ENCODE results near the gene ZNF407.

GRCh38 chr18:75008186-75008585 lies 410.5 kb downstream of the ZNF407 start:
- TF ChIP-seq POLR2AphosphoS5 (IDR thresholded peaks at IDR 0.05; ENCODE audit: low read depth, low read length) (no peak), POLR2A (IDR thresholded peaks at IDR 0.05; ENCODE audit: borderline replicate concordance, extremely low read depth, insufficient read depth, insufficient read length) (no peak), ZFX (IDR thresholded peaks at IDR 0.05) (no peak), CTCF (IDR thresholded peaks at IDR 0.05 in 2 of 3, conservative IDR thresholded peaks at IDR 0.05 in 1 of 3; ENCODE audit: borderline replicate concordance in 1 of 3, insufficient read depth in 1 of 3, low read depth in 2 of 3, low read length in 2 of 3) (no peak), EZH2phosphoT487 (IDR thresholded peaks at IDR 0.05; ENCODE audit: borderline replicate concordance) (no peak), MAX (IDR thresholded peaks at IDR 0.05) (no peak), JUND (IDR thresholded peaks at IDR 0.05) (no peak), TCF7L2 (IDR thresholded peaks at IDR 0.05; ENCODE audit: borderline replicate concordance, extremely low read depth, insufficient read depth, insufficient read length) (no peak), ZNF274 (IDR thresholded peaks at IDR 0.05; ENCODE audit: low read depth, low read length) (no peak), SP1 (IDR thresholded peaks at IDR 0.05; ENCODE audit: low read depth) (no peak), SIN3A (IDR thresholded peaks at IDR 0.05; ENCODE audit: low read depth) (no peak)
